ENCODE measurements around the gene LAPTM5. TPM values are rescaled to one million over a fixed set of nuclear protein-coding genes. Genes with fewer than 3 reads are reported as not detected.

Gene LAPTM5
- total RNA-seq, 1 donor from 2014 or later: 39.8 TPM

- H3K27me3 ChIP-seq: no peaks in the 10 kb centered on the region
- H3K4me3 ChIP-seq: no peak overlapping the region
- H3K36me3 ChIP-seq: no peaks in the 10 kb centered on the region
- peaks cover 10% of the 10 kb centered on the region for H3K4me1 ChIP-seq
- intact Hi-C loops (cut with DNase I): no loop called here
- H3K9me3 ChIP-seq: no peaks in the 10 kb centered on the region
- TF ChIP-seq POLR2AphosphoS5 (IDR thresholded peaks at IDR 0.05; ENCODE audit: insufficient read depth in 1 of 2, low read depth in 1 of 2) (no peak), POLR2A (IDR thresholded peaks at IDR 0.05) (no peak), CTCF (IDR thresholded peaks at IDR 0.05) (no peak)
- DNase-seq (ENCODE audit: extremely low spot score in 2 of 2): no peak
- H3K27ac ChIP-seq: no peak overlapping the region
Observed at GRCh38 chr1:30778154-30778978, 20.8 kb upstream of the LAPTM5 start.

GRCh38 chr1:30777904-30778153 is 20.3 kb upstream of the LAPTM5 start:
- no peak for TF ChIP-seq POLR2AphosphoS5 (IDR thresholded peaks at IDR 0.05; ENCODE audit: insufficient read depth in 1 of 2, low read depth in 1 of 2)
- TF ChIP-seq CTCF (IDR thresholded peaks at IDR 0.05): no peak
- no peak for TF ChIP-seq POLR2A (IDR thresholded peaks at IDR 0.05)
- Histone ChIP-seq H3K36me3 (no peaks in the 10 kb centered on the region), H3K9me3 (no peaks in the 10 kb centered on the region), H3K27ac (no peak overlapping the region), H3K4me3 (no peak overlapping the region), H3K27me3 (no peaks in the 10 kb centered on the region), H3K4me1 (peaks cover 10% of the 10 kb centered on the region)
- intact Hi-C loops (cut with DNase I): no loop called here
- no peak for DNase-seq (ENCODE audit: extremely low spot score in 2 of 2)

- intact Hi-C loops (cut with DNase I): no loop called here
- DNase-seq (ENCODE audit: extremely low spot score in 2 of 2): no peak
- no peaks in the 10 kb centered on the region for H3K27me3 ChIP-seq
- no peaks in the 10 kb centered on the region for H3K9me3 ChIP-seq
- TF ChIP-seq POLR2A (IDR thresholded peaks at IDR 0.05) (no peak), POLR2AphosphoS5 (IDR thresholded peaks at IDR 0.05; ENCODE audit: insufficient read depth in 1 of 2, low read depth in 1 of 2) (no peak), CTCF (IDR thresholded peaks at IDR 0.05) (no peak)
- no peak overlapping the region for H3K4me3 ChIP-seq
- H3K4me1 ChIP-seq: peaks cover 10% of the 10 kb centered on the region
- H3K27ac ChIP-seq: no peak overlapping the region
- no peaks in the 10 kb centered on the region for H3K36me3 ChIP-seq
Observed at GRCh38 chr1:30777060-30777903, 19.7 kb upstream of the LAPTM5 start.

- intact Hi-C loops (cut with DNase I): no loop called here
- peaks cover 10% of the 10 kb centered on the region for H3K4me1 ChIP-seq
- TF ChIP-seq POLR2AphosphoS5 (IDR thresholded peaks at IDR 0.05; ENCODE audit: insufficient read depth in 1 of 2, low read depth in 1 of 2): no peak
- H3K9me3 ChIP-seq: no peaks in the 10 kb centered on the region
- no peaks in the 10 kb centered on the region for H3K27me3 ChIP-seq
- no peak for DNase-seq (ENCODE audit: extremely low spot score in 2 of 2)
- no peak overlapping the region for H3K27ac ChIP-seq
- H3K4me3 ChIP-seq: no peak overlapping the region
- no peaks in the 10 kb centered on the region for H3K36me3 ChIP-seq
Observed at GRCh38 chr1:30776097-30777059, 18.8 kb upstream of the LAPTM5 start.

GRCh38 chr1:30775433-30775975 is 17.9 kb upstream of the LAPTM5 start:
- no peak for DNase-seq (ENCODE audit: extremely low spot score in 2 of 2)
- TF ChIP-seq POLR2A (IDR thresholded peaks at IDR 0.05): no peak
- no peak for TF ChIP-seq POLR2AphosphoS5 (IDR thresholded peaks at IDR 0.05; ENCODE audit: insufficient read depth in 1 of 2, low read depth in 1 of 2)
- H3K27me3 ChIP-seq: no peaks in the 10 kb centered on the region
- no peak overlapping the region for H3K27ac ChIP-seq
- intact Hi-C loops (cut with DNase I): no loop called here
- H3K4me1 ChIP-seq: peaks cover 10% of the 10 kb centered on the region
- no peaks in the 10 kb centered on the region for H3K9me3 ChIP-seq
- no peaks in the 10 kb centered on the region for H3K36me3 ChIP-seq
- H3K4me3 ChIP-seq: no peak overlapping the region

Measured in vagina (tissue), 2 donors.